ENCODE data around the gene SLC36A1.
"Not testable (repeated sequence)": the region's sequence is repeated elsewhere in the genome, so short reads cannot be mapped to it uniquely, and the experiment has no call there.

The SLC36A1 gene

DNA sequence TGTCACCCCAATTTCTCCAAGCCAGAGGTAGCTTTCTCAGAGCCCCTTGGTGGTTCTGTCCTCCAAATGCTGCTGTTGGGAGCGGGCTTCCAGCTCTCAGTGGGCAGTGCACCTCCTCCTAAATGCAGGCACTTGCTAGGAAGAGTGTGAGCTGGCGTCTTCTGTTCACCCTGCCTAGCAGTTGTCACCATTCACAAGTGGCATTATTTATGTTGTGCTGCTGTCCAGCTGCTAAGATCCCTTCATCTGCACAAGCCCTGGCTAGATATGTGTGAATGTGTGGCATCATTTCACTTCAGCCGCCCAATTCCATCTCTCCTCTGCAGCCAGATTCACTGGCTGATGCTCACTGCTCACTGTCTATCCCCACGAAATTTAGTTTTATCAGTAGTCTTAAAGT, 43.7 kb downstream of the SLC36A1 start:
- DNase-seq = no peak

DNA sequence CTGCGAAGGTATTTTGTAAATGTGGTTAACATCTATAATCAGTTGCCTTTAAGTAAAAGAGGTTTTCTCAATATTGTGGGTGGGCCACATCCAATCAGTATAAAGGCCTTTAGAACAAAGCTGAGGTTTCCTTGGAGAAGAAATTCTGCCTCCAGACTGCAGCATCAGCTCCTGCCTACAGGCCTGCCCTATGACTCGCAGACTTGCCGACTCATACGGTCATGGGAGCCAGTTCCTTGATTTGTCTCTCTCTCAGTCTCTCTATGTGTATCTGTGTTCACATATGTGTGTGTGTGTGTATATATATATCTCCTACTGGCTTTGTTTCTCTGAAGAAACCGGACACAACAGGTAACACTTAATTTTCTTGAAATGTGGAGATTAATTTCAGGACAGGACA, 45.3 kb downstream of the SLC36A1 start:
- no peak for DNase-seq

DNA sequence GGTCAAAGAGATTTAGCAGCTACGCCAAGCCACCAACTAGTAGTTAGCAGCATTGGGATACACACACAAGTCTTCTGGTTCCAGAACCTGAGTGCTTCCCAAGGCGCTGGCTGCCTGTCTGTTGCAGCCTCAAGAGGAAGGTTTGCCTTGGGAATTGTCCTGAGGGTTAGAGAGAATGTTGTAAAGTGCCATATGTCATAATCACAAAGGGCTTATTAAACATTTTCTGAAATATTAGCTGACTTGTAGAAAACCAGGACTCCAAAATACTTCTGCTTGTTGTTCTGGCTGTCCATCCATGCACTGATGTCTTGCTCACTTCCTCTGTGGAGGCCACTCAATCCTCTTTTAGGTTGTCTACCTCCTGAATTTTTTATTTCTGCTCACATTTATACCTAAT, 46.3 kb downstream of the SLC36A1 start:
- DNase-seq = no peak

DNA sequence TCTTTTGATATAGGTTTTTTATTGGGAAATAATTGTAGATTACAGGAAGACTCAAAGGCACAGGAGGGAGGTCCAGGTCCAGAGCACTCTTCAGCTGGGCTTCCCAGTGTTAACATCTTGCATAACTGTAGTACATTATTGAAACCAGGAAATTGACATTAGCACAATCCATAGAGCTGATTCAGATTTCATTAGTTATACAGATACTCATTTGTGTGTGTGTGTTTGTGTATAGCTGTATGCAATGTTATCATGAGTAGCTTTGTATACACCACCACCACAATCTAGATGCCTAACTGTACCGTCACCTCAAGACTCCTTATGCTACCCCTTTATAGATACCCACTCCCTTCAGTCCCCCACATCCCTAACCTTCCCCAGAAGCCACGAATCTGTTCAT, 47.9 kb downstream of the SLC36A1 start:
- no peak for DNase-seq

DNA sequence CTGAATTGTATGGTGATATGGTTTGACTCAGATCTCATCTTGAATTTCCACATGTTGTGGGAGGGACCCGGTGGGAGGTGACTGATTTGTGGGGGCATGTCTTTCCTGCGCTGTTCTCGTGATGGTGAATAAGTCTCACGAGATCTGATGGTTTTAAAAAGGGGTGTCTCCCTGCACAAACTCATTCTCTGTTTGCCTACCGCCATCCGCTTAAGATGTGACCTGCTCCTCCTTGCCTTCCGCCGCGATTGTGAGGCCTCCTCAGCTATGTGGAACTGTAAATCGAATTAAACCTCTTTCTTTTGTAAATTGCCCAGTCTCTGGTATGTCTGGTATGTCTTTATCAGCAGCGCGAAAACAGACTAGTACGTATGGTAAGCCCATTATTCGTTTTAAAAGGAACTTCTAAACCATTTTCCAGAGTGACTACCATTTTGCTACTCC, 48.7 kb downstream of the SLC36A1 start:
- no peak for DNase-seq

DNA sequence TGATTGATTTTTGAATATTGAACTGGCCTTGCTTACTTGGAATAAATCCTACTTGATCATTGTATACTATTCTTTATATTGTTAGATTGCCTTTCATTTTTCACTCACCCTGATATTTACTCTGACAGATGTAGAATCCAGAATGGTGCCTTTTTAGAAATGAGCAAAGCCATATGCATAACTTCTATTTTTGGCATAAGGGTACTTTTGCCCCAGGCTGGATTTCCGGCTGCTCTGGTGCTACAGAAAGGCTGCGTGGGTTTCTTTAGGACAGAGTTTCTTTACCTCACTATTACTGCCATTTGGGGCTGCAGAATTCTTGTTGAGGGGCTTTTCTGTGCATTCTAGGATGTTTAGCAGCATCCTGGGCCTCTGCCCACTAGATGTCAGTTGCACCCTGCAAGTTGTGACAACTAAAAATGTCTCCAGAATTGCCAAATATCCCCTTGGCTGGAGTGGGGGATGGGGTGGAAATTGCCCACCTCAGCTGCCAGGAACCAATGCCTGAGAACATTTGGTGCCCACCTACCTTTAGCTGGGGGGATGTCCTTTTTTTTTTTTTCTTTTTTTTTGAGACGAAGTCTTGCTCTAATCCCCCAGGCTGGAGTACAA, 50.1 kb downstream of the SLC36A1 start:
- no peak for DNase-seq

DNA sequence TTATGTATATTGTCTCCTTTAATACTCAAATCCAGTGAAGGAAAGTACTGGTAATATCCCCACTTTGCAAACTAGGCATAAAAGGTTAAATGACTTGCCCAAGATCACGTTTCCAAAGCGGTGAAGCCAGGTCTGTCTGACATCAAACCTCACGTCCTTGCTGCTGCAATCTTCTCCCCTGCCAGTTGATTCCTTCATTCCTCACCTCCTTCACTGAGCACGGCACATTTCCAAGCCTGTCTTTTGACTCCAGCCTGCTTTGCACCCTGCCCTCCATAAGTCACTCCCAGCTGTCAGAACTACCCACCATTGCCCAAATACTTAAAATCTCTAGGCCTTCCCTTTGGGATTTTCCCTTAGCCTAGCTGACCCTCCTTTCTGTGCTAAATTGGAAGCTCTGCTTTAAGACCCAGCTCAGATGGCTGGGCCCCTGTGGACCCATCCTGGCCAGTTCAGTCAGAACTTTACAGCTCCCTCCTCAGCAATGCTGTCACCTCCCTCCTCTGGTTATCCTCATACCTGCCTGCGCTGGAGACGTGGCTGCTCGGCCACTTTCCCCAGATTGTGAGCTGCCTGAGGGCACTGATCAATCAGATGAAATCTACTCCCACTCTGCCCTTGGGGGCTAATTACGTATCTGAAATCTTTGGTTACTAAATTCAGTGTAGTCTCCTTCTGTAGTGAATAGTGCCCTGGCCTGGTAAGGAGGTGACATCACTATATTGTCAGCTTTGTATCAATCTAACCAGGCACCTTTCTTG, 51.2 kb downstream of the SLC36A1 start:
- no peak for DNase-seq

DNA sequence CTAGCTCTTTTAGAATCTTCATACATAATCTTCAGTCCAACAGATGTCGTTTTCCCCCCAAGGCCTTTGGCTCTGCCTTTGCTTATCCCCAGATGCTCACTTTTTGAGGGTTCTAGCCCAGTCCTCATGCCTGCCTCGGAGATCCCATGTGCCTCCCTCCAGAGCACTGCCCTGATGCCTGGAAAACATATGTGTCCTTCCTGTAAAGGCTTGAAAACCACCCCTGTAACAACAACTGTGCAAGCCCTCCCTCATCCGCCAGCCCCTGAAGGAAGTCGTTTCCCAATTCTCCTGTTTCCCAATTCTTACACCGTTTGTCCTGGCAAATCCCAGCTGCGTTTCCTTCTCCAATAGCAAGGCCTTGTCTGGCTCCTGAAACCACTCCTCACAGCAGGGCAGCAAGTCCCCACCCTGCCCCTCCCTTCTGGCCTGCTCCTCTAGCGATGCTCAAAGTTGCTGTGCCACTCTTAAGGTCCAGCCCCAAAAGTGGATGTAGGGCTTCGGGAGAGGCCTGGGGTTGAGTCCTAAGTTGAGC, 52.2 kb downstream of the SLC36A1 start:
- no peak for DNase-seq

DNA sequence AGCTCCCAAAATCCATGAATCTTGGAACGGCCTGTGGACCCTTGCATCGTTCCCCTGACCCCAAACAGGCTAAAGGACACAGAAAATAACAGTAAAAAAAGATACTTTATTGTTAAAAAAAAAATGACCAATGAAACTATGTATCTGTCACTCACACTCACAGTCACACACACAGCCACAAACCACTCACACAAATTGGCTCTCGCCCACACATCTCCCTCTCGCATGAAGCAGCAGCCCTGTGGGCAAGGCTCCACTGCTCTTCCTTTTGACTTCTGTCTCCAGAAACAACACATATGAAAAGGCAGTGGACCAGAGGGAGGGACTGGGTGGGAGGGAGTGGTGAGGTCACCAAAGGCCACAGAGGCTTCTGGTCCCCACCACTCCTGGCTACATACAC, 56.6 kb downstream of the SLC36A1 start:
- DNase-seq = no peak

DNA sequence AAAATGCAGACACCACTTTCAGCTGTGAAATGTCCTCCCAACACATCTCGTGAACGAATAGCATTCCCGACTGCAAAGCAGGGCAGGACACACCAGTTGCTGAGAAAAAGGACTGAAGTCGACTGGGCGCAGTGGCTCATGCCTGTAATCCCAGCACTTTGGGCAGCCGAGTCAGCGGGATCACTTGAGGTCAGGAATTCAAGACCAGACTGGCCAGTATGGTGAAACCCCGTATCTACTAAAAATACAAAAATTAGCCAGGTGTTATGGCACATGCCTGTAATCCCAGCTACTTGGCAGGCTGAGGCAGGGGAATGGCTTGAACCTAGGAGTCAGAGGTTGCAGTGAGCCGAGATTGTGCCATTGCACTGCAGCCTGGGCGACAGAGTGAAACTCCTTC, 60.9 kb downstream of the SLC36A1 start:
- not testable (repeated sequence) for DNase-seq

DNA sequence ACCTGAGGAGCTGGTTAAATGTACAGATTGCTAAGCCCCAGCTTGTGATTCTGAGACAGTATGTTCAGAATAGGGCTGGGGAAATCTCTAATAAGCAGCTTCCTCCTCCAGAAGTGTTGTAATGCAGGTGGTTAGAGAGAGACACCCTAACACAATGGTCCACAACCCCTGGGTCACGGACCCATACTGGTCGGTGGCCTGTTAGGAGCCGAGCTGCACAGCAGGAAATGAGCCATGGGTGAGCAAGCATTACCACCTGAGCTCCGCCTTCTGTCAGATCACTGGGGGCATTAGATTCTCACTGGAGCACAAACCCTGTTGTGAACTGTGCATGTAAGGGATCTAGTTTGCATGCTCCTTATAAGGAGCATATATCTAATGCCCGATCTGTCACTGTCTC, 61.8 kb downstream of the SLC36A1 start:
- no peak for DNase-seq

DNA sequence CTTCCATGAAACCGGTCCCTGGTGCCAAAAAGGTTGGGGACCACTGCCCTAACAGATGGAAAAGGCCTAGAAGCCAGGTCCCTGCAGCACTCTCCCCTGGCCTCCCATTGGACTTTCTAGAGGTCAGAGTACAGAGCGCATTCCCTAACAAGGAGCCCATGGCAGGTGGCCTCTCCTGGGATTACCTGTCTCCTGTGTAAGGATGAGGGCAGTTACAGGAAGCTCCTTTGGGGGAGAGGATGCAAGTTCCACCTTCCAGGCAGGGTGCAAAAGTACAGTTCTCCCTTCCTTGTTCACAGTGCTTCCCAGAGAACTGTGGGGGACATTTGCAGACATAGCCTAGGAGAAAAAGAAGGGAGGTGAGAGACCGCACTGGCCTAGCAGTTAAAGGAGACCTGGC, 62.4 kb downstream of the SLC36A1 start:
- no peak for DNase-seq

DNA sequence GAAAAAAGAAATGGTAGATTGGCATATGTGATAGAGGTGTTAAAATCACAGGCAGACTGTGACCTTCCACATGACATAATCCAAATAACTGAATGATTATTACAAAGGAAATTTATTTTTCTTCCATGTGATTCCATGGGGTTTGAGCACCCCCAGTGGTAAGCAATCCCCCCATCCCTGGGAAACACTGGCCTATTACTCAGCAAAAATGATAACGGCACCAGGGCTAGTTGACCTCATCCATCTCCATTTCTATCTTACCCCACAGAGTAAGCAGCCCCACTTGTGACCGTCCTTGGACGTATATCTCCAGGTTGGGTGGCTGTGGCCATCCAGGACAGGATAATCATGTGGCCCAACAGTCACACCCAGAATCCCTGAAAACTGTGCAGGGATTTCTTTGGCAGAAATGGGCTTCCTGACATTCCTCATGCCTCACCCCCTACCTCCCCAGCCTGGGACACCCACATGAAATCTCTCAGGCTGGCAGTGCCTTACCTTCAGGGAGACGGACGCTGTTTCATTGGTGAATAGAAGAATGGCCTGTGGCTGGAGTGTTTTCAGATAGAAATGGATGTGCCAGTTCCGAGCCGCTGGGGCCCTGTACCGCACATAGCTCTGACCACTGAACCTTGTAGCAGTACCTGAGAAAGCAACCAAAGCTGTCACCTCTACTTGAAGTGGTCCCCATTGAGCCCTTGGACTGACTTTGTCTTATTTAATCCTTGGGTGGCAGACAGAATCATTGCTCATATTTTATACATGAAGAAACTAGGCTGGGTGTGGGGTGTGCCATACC, 69.9 kb downstream of the SLC36A1 start:
- no peak for DNase-seq

DNA sequence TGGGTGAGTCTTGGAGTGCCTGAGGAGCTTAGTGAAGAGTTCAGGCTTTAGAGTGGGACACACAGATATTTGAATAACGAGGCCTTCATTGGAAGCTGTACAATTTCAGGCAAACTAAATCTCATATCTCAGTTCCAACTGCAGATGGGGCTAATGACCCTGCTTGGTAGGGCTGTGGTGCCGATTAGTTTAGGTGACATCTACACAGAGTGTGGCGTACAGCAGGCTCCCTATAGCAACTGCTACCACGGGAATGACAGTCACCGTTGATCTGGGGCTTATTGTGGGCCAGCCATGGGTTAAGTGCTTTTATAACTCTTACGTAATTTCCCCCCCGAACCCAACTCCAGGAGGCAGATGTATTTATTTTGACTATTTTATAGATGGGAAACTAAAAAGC, 72.9 kb downstream of the SLC36A1 start:
- no peak for DNase-seq

DNA sequence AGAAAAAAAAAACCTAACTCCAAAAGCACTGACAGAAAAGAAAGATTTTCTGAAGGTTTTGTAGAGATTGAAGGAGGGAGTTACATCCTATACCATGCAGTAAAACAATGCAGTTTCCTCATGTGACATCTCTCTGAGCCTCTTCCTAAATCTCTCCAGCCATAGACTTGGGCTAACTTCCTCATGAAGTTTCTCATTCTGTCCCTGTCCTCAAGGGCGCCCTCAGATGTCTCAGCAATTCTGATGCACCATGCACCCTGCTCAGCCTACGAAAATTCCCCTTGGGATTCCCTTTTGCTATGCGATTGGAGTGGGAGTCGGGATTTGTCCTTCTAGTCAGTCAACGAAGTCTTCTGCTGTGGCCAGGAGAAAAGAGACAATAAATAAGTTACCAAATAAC, 74.8 kb downstream of the SLC36A1 start:
- no peak for DNase-seq

DNA sequence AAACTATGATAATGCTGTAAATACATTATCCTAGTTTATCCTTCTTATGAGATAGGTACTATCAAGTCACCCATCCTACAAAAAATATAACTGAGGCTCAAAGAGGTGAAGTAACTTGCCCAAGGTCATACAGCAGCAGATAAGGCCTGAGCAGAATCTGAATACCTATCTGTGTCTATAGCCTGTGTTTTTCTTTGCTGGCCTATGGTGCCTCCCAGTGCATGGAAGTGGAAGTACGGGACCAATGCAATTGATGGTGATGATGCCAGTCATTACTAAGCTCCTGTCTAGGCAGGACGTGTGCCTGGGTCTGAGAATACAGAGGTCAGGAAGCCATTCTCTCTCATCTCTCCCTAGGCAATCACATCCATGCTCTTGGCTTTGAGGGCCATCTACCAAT, 75.9 kb downstream of the SLC36A1 start:
- DNase-seq = peak; percentile 42

DNA sequence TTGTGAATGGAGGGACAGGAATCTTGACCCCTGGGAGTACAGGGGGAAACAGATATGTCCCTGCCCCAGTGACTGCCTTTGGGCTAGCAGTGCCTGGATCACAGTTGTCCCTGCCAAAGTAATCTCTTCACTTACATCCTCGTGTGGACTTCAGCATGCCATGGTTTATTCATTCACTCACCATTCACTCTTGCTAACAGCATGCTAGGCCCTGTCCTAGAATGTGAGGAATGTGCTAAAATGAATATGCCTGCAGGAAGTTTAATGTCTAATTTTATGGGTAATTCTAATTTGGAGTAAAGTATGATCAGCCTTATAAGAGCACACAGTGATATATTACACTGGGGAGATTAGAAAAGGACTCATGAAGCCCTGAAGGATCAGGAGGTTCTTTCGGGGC, 80.8 kb downstream of the SLC36A1 start:
- no peak for DNase-seq

DNA sequence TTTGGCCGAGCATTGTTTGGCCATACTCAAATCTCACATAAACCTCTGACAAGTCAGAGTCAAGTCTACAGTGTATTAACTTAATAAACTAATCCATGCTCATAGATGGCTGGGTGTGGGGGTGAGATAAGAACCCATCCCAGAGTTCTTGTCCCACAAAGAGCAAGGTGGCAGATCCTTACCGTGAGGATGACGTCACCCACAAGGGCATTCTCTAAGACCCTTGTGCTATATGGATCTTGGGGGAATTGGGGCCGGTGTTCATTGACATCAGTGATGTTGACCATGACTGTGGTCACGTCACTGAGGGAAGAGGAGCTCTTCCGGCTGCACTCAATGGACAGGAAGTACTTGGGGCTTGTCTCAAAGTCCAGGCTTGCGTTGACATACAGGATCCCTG, 81.6 kb downstream of the SLC36A1 start:
- no peak for DNase-seq

DNA sequence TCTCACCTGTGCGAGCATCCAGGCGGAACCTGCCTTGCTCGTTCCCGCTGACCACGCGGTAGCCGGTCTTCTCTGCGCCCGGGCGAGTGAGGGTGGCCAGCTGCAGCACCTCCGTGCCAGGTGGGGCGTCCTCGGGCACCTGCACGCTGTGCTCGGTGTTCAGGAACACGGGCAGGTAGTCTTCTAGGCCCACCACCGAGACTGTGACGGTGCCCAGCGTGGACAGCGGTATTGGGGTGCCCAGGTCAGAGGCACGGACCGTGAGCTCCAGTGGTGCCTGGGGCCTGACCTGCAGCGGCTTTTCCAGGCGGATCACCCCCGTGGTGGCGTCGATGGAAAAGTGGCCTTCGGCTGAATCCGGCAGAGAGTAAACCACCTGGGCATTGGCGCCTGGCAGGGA, 84.2 kb downstream of the SLC36A1 start:
- DNase-seq = no peak

DNA sequence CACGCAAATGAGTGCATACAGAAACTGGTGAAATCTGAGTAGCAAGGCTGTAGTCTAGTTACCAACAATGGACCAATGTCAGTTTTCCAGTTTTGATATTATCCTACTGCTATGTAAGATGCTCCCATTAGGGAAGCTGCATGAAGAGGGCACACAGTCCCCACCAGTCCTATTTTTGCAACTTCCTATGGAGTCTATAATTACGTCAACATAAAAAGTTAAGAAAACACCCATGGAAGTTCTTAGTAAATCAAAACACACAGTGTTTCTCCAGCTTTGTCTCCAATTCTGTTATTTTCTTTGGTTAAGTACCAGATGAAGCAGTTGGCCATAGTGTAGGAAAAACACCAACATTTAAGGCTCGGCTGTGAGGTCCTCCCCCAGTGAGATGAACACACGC, 85.0 kb downstream of the SLC36A1 start:
- DNase-seq = no peak

DNA sequence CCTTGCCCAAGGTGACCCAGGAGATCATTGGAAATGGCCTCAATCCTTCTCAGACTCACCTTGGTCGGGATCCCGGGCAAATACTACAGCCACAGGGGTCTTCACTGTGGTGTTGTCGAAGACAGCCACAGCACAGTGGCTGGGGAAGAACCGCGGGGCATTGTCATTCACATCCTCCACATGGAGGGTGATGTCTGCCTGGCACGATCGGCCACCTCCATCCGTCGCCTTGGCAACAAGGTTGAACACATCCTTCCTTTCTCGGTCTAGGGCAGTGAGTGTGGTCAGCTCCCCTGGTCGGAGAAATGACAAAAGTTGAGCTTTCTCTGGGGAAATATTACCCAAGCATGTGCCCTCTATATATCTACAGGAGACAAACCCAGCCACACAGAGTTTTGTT, 86.9 kb downstream of the SLC36A1 start:
- no peak for DNase-seq

DNA sequence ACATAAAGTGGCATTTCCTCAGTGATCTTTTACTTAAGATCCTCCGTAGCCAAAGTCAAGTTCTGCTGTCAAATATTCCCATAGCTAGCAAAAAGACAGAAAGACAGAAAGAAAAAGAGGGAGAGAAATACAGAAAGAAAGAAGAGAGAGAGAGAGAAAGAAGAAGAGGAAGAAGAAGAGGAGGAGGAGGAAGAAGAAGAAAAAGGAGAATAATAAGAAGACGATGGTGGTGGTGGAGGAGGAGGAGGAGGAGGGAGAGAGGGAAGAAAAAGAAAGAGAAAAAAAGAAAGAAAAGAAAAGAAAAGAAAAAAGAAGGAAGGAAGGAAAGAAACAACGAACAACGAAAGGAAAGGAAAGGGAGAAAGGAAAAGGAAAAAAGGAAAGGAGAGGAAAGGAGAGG, 89.6 kb downstream of the SLC36A1 start:
- DNase-seq = no peak

DNA sequence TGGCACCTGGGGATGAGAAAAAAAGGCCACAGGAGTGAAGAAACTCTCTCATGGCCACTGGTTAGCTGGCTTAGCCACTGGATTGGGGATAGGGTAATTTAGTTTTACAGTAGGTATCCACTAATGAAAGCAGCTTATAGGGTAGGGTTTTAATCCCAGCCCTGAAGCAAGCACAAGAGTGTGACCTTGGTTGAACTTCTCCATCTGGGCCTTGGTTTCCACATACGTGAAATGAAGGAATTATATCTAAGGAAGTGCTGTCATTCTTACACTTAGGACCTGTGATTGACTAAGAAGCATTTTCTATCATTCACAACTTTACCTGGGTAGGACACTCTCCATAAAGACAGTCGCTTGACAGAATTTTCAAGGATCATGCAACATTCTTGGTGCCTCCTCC, 94.2 kb downstream of the SLC36A1 start:
- DNase-seq = no peak
